ENCODE measurements around the gene YPEL4. TPM values are rescaled to one million over a fixed set of nuclear protein-coding genes. Genes with fewer than 3 reads are reported as not detected.
"Not testable (repeated sequence)": the region's sequence is repeated elsewhere in the genome, so short reads cannot be mapped to it uniquely, and the experiment has no call there.

The YPEL4 gene
- total RNA-seq, 2 experiments from 2014 or later: 6.9 to 7.1 TPM

GRCh38 chr11:57662893-57663292 is 13.2 kb upstream of the YPEL4 start:
- no peaks in the 10 kb centered on the region for H3K27me3 Mint-ChIP-seq
- H3K9me3 Mint-ChIP-seq: no peaks in the 10 kb centered on the region
- peaks cover 9% of the 10 kb centered on the region for H3K36me3 Mint-ChIP-seq
- ATAC-seq (ENCODE audit: low read depth): no peak
- POLR2A ChIA-PET: no interaction called here
- H3K27ac Mint-ChIP-seq: no peak overlapping the region
- peaks cover 16% of the 10 kb centered on the region for H3K4me1 Mint-ChIP-seq
- no peak for DNase-seq
- H3K4me3 Mint-ChIP-seq: no peak overlapping the region

GRCh38 chr11:57659669-57660068 is 10.0 kb upstream of the YPEL4 start:
- ATAC-seq (ENCODE audit: low read depth) (no peak), DNase-seq (no peak)
- Mint-ChIP-seq H3K27me3 (no peaks in the 10 kb centered on the region), H3K4me1 (peaks cover 19% of the 10 kb centered on the region), H3K4me3 (no peak overlapping the region), H3K9me3 (no peaks in the 10 kb centered on the region), H3K36me3 (peaks cover 11% of the 10 kb centered on the region), H3K27ac (no peak overlapping the region)
- POLR2A ChIA-PET: no interaction called here

GRCh38 chr11:57658023-57658361 is 8.3 kb upstream of the YPEL4 start:
- POLR2A ChIA-PET: interaction anchor here (0.9 to 2.7 kb wide), 3 partner anchors 9 to 90 kb away, joined by 3 to 12 read pairs (median 5); partner anchors contain the start of gene UBE2L6
- Mint-ChIP-seq H3K27ac (peak overlapping the region; percentile 92), H3K4me3 (peak overlapping the region; percentile 98), H3K9me3 (no peaks in the 10 kb centered on the region), H3K36me3 (peaks cover 11% of the 10 kb centered on the region), H3K4me1 (peaks cover 24% of the 10 kb centered on the region), H3K27me3 (no peaks in the 10 kb centered on the region)
- ATAC-seq (ENCODE audit: low read depth) (no peak), DNase-seq (no peak)

- Mint-ChIP-seq H3K4me3 (peak within 1 kb of the TSS; percentile 98), H3K36me3 (peaks cover 11% of the 10 kb centered on the region)
These were observed 7.7 kb upstream of the YPEL4 start, which contains the start of gene CLP1 for GRCh38 chr11:57657194-57658022. Gene CLP1 (plus strand): TSS chr11:57657762. CDS start chr11:57659477, 1,715 bp downstream.

GRCh38 chr11:57656885-57657193 is 7.1 kb upstream of the YPEL4 start:
- Mint-ChIP-seq H3K27ac (peak overlapping the region; percentile 92), H3K4me3 (peak overlapping the region; percentile 98), H3K9me3 (no peaks in the 10 kb centered on the region), H3K27me3 (no peaks in the 10 kb centered on the region), H3K36me3 (peaks cover 11% of the 10 kb centered on the region), H3K4me1 (peaks cover 29% of the 10 kb centered on the region)
- ATAC-seq (ENCODE audit: low read depth): no peak
- DNase-seq: no peak
- POLR2A ChIA-PET: interaction anchor here (1.6 to 2.7 kb wide), 2 partner anchors 10 to 89 kb away, joined by 5 to 12 read pairs; partner anchors contain the start of gene UBE2L6

More at GRCh38 chr11:57657194-57658022, 7.7 kb upstream of the YPEL4 start, which contains the start of gene CLP1:
- peak within 1 kb of the TSS; percentile 92 for H3K27ac Mint-ChIP-seq
- ATAC-seq (ENCODE audit: low read depth) (peak; percentile 96), DNase-seq (peak; percentile 95)
- POLR2A ChIA-PET: interaction anchor here (0.9 to 2.7 kb wide), 3 partner anchors 9 to 89 kb away, joined by 3 to 12 read pairs (median 5); partner anchors contain the start of gene UBE2L6
- no peaks in the 10 kb centered on the region for H3K9me3 Mint-ChIP-seq
- H3K4me1 Mint-ChIP-seq: peaks cover 29% of the 10 kb centered on the region
- no peaks in the 10 kb centered on the region for H3K27me3 Mint-ChIP-seq

GRCh38 chr11:57653163-57653562 is 3.5 kb upstream of the YPEL4 start:
- Mint-ChIP-seq H3K36me3 (peaks cover 2% of the 10 kb centered on the region), H3K27ac (peak overlapping the region; percentile 57), H3K27me3 (peaks cover 13% of the 10 kb centered on the region), H3K9me3 (no peaks in the 10 kb centered on the region), H3K4me1 (peaks cover 41% of the 10 kb centered on the region), H3K4me3 (peak overlapping the region; percentile 66)
- DNase-seq (no peak), ATAC-seq (ENCODE audit: low read depth) (no peak)
- POLR2A ChIA-PET: interaction anchor here (0.7 to 2.0 kb wide), 3 partner anchors 12 to 86 kb away, joined by 3 to 4 read pairs (median 3); partner anchors contain the start of gene UBE2L6

- H3K4me3 Mint-ChIP-seq: peak overlapping the region; percentile 66
- POLR2A ChIA-PET: interaction anchor here (0.7 to 2.0 kb wide), 4 partner anchors 14 to 89 kb away, joined by 3 to 5 read pairs (median 4); partner anchors contain the start of genes SELENOH and UBE2L6
- peak overlapping the region; percentile 57 for H3K27ac Mint-ChIP-seq
- H3K36me3 Mint-ChIP-seq: peaks cover 1% of the 10 kb centered on the region
- peaks cover 42% of the 10 kb centered on the region for H3K4me1 Mint-ChIP-seq
- DNase-seq (no peak), ATAC-seq (ENCODE audit: low read depth) (no peak)
- peaks cover 18% of the 10 kb centered on the region for H3K27me3 Mint-ChIP-seq
- H3K9me3 Mint-ChIP-seq: no peaks in the 10 kb centered on the region
These were observed 3.0 kb upstream of the YPEL4 start for GRCh38 chr11:57652662-57653061.

GRCh38 chr11:57652230-57652629 is 2.5 kb upstream of the YPEL4 start:
- POLR2A ChIA-PET: interaction anchor here (1.2 to 2.0 kb wide), 3 partner anchors 13 to 89 kb away, joined by 4 to 5 read pairs (median 4); partner anchors contain the start of genes SELENOH and UBE2L6
- not testable (repeated sequence) for ATAC-seq (ENCODE audit: low read depth); H3K36me3 Mint-ChIP-seq; H3K9me3 Mint-ChIP-seq; DNase-seq
- peaks cover 22% of the 10 kb centered on the region for H3K27me3 Mint-ChIP-seq
- H3K27ac Mint-ChIP-seq: peak overlapping the region; percentile 57
- peaks cover 46% of the 10 kb centered on the region for H3K4me1 Mint-ChIP-seq
- H3K4me3 Mint-ChIP-seq: peak overlapping the region; percentile 66

- no peak overlapping the region for H3K4me3 Mint-ChIP-seq
- POLR2A ChIA-PET: interaction anchor here (1.2 to 1.7 kb wide), 2 partner anchors 13 to 90 kb away, joined by 4 to 5 read pairs; partner anchors contain the start of gene SELENOH
- peaks cover 46% of the 10 kb centered on the region for H3K4me1 Mint-ChIP-seq
- no peaks in the 10 kb centered on the region for H3K9me3 Mint-ChIP-seq
- H3K27ac Mint-ChIP-seq: no peak overlapping the region
- H3K36me3 Mint-ChIP-seq: no peaks in the 10 kb centered on the region
- peaks cover 30% of the 10 kb centered on the region for H3K27me3 Mint-ChIP-seq
- ATAC-seq (ENCODE audit: low read depth) (no peak), DNase-seq (no peak)
These were observed 1.7 kb upstream of the YPEL4 start for GRCh38 chr11:57651408-57651807.

GRCh38 chr11:57650739-57651090 is 1.0 kb upstream of the YPEL4 start:
- Mint-ChIP-seq H3K9me3 (no peaks in the 10 kb centered on the region), H3K4me1 (peaks cover 49% of the 10 kb centered on the region), H3K27ac (no peak overlapping the region), H3K27me3 (peaks cover 36% of the 10 kb centered on the region), H3K36me3 (no peaks in the 10 kb centered on the region), H3K4me3 (no peak overlapping the region)
- no peak for ATAC-seq (ENCODE audit: low read depth)
- POLR2A ChIA-PET: no interaction called here
- DNase-seq: no peak

GRCh38 chr11:57648801-57649735 is 644 bp downstream of the YPEL4 start:
- POLR2A ChIA-PET: interaction anchor here (0.5 to 1.2 kb wide), 2 partner anchors 9 to 66 kb away, joined by 3 read pairs; no protein-coding TSS in a partner anchor
- Mint-ChIP-seq H3K4me1 (peaks cover 46% of the 10 kb centered on the region), H3K36me3 (no peaks in the 10 kb centered on the region), H3K4me3 (peak overlapping the region; percentile 90), H3K27me3 (peaks cover 40% of the 10 kb centered on the region), H3K27ac (peak overlapping the region; percentile 79), H3K9me3 (no peaks in the 10 kb centered on the region)
- ATAC-seq (ENCODE audit: low read depth): no peak
- DNase-seq: no peak

- H3K27ac Mint-ChIP-seq: peak overlapping the region; percentile 31
- H3K4me3 Mint-ChIP-seq: peak overlapping the region; percentile 90
- peaks cover 43% of the 10 kb centered on the region for H3K4me1 Mint-ChIP-seq
- peaks cover 40% of the 10 kb centered on the region for H3K27me3 Mint-ChIP-seq
- H3K9me3 Mint-ChIP-seq: no peaks in the 10 kb centered on the region
- POLR2A ChIA-PET: interaction anchor here (0.5 to 1.2 kb wide), 4 partner anchors 9 to 65 kb away, joined by 3 to 5 read pairs (median 3); no protein-coding TSS in a partner anchor
- H3K36me3 Mint-ChIP-seq: peaks cover 3% of the 10 kb centered on the region
- ATAC-seq (ENCODE audit: low read depth) (no peak), DNase-seq (no peak)
These were observed 1.5 kb downstream of the YPEL4 start for GRCh38 chr11:57647960-57648800.

Data from activated naive CD8-positive, alpha-beta T cell treated with anti-CD3 and anti-CD28 coated beads, Interleukin-2, amount 10 ng/mL, durations not matched to agents 7 days and 5 days (primary cell).